HG02610 (cell line): Measurements from ENCODE around the gene CCDC85A.

Experiments used
- ATAC-seq: cut with Tn5 transposase; IDR thresholded peaks from one replicate; pipeline ENCODE4 v1.9.1; 2021; ENCODE audit warnings: mild to moderate bottlenecking, moderate library complexity; ENCODE audit not compliant: unreplicated experiment

Gene CCDC85A

DNA sequence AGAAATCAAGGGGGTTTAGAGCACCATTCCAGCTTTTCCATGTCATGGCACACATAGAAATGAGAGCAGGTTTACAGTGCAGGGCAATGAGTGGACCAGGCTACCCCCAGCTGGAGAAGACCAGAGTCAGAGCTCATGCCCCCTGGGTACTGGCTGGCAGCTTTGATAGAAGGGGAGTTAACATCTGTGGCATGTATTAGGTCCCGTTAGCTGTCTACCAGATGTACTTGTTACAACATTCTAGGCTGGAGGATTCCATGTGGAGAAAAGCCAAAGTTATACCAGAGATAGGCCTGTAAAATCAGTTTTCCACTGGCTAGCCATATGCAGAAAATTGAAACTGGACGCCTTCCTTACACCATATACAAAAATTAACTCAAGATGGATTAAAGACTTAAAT, 109.2 kb downstream of the CCDC85A start:
- no peak for ATAC-seq

DNA sequence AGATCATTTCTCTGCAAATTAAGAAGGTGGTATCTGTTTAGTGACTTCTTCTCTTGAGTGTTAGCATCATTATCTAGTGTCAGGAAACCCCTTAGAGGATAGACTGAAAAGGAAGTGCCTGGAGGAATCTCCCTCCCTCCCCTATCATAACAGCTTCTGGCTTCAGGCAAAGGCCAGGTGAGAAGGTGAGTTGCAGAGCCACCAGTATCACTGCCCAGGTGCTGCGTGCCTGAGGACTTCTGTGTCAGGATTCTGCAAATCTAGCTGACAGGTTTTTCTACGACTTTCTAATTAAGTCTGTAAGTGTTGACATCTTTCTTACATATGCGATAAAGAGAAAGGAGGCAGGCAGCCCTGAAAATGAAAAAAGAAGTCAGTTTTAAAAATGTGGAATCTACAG, 111.9 kb downstream of the CCDC85A start:
- ATAC-seq: no peak

DNA sequence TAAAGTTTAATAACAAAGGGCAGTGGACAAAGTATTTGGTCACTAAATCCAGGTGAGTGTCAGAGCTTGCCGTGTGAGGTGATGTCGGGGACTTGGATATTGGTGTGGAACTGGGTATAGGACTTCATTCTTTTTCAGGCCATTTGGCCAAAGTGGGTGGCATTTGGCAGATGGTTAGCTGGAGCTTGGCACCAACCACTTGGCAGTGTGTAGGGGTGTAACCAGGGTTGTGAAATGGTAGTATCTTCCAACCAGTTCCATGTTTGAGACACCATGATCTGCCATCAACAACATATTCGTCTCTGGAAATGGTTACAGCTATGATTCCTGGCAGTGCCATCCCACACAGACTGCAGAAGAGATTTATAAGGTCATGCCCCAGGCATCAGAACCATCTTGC, 113.9 kb downstream of the CCDC85A start:
- no peak for ATAC-seq

DNA sequence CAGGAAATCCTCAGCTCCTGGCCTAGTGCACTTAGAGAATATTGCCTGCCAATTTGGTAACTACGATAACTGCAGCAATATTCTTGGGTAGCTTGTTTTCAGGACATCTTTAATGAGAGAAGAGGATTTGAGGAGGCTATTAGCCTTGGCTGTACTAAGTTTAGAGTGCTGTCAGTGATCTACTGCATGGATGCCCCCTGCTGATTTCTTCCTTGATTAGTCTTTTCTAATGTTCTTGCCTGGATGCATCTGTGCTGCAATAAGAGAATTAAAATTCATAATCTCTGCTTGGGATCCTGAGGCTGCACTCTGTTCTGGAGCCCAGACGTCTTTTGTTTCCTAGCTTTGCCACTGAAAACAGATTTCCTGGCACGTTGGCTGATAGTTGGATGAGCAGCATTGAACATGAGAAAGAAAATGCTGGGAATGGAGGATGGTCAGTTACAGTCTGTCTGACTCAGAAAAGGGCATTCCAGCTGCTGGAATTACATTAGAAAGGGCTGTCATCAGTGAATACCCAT, 115.4 kb downstream of the CCDC85A start:
- no peak for ATAC-seq

DNA sequence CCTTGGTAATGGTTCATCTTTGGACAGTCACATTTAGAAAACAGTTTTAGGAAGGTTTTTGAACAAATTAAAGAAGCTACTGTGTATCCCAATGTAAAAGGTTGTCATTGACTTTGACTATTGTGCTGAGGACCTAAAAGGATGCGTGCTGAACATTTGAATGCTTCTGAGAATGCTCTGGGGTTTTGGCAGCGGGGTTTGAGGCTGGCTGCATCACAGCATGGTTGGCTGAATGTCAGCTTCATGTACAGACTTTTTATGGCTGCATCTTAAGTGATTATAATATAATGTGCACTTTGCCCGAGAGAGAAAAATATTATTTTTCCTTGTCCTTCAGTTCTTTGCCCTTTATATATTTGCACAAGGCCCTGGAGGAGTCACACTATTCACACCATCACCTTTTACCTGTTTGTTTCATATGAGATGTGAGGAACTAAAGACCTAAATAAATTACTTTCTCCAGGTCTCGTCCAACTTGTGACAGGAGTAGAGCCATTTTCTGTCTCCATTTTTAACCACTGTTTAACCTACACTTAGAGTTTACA, 125.9 kb downstream of the CCDC85A start:
- ATAC-seq: no peak

- ATAC-seq: no peak
Measured at GRCh38 chr2:56313500-56313921, 129.7 kb downstream of the CCDC85A start.

DNA sequence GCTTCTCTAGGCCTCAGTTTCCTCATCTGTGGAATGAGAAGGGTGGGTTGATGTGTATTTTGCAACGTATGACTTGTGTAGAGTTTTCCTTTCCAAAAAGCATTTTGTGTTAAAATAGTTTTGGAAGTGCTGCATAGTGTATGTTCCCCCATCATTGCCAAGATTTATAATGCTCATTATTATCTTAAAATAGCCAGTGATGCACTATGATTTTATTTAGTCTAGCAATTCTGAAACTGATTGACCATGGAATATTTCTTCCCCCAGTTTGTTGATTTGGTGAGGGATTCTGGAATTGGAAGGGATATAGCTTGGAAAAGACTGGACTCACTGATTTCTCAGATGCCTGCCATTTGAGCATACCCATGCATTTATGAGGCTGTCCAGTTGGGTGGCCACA, 130.6 kb downstream of the CCDC85A start:
- no peak for ATAC-seq

- no peak for ATAC-seq
Measured at GRCh38 chr2:56314796-56315195, 131.0 kb downstream of the CCDC85A start.

GRCh38 chr2:56315376-56315775, 131.6 kb downstream of the CCDC85A start:
- ATAC-seq: no peak

GRCh38 chr2:56316011-56316410, 132.2 kb downstream of the CCDC85A start:
- no peak for ATAC-seq

GRCh38 chr2:56318147-56318546, 134.4 kb downstream of the CCDC85A start:
- ATAC-seq: no peak

GRCh38 chr2:56325661-56326345, 142.0 kb downstream of the CCDC85A start:
- no peak for ATAC-seq

GRCh38 chr2:56326346-56326741, 142.6 kb downstream of the CCDC85A start:
- no peak for ATAC-seq

- ATAC-seq: no peak
Measured at GRCh38 chr2:56331810-56332209, 148.0 kb downstream of the CCDC85A start.

DNA sequence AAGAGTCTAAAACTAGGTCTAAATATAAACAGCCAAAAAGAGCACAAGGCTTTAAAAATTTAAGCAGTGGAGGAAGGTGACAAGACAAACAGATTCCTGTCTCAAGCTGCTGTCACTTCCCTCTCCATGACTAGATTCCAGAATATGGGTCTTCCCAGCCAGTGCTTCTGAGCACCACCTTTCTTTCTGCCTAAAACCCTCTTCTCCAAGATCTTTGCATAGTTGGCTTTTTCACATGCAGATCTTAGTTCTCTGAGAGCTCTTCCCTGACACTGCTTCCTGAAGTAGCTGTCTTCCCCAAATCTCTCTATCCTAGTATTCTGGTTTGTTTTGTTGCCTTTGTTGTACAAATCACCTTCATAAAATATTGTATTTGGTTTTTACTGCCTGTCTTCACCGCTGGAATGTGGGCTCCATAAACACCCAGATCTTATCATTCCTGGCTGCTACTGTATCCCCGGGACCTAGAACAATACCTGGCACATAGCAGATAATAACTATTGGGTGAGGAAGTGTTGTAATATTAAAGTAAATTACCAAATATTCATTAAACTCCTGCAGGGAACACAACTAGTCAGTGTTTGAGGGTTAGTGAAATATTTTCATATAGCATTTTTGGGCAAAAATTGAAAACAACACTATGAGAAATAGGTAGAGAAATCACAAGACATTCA, 150.2 kb downstream of the CCDC85A start:
- no peak for ATAC-seq

DNA sequence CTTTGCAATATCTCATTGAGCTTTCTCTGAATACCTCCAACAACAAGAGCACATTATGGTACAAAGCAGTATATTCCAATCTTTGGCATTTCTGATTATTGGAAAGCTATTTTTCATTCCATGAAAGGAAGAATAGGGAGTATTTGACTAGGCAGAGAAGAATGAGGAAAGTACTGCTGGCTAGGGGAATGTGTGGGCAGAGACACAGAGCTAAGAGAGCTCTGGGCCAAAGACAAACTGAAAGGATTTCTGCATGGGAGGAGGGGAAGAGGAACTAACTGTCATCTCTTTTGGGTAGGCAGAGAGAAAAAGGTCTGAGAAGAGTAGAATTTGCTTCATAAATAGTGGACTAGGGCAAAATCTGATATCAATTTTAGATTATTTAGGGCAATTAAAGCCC, 150.8 kb downstream of the CCDC85A start:
- ATAC-seq: no peak

DNA sequence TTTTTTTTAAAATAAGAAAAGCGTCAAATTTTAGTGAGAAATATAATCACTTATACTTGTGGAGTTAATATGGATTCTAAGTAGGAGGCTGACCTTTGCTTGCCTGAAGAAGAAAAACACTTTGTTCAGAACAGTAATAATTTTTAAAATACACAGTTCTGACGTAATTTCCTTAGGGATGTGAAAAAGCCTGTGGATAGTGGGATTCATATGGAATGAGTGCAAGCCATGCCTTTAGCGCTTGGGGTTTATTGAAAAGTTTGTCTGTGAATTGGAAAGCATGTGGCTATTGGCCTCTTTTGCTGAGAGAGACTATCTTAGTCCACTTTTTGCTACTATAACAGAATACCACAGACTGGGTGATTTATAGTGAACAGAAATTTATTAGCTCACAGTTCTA, 151.3 kb downstream of the CCDC85A start:
- no peak for ATAC-seq

GRCh38 chr2:56337342-56337741, 153.6 kb downstream of the CCDC85A start:
- ATAC-seq: no peak

GRCh38 chr2:56338232-56338631, 154.4 kb downstream of the CCDC85A start:
- no peak for ATAC-seq

DNA sequence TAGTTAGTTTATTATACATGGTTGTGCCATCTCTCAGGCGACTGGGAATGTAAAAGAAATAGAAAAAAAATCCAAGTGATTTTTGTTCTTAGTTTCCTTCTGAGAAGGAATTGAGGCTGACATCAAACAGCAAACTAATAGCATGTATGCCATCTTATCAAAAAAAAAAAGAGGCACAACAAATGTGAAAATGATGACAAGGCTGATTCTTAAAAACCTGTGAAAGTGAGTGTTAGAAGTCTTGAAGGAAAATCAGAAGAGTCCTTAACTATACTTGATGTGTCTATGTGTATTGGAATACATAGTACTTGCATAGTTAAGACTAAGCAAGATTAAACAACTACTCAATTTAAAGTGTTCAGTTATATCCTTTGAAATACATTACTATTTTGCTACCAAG, 161.0 kb downstream of the CCDC85A start:
- no peak for ATAC-seq

DNA sequence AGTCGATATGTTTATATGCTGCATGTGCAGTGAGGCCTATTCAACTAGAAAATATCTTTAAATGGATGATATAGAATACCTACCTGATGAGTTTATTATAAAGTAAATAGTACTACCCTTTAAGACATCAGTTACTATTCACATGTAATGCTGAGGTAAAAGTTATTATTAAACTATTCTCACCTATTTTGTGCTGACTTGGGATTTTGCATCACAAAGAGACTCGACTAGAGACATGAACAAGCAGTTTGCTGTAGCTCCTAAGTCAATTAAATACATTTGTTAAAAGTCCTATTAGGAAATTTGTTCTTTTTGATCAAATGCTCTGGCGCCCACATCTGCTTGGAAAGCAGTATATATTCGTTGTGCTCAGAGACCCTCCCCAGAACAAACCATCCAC, 164.1 kb downstream of the CCDC85A start:
- ATAC-seq: no peak
